HepG2 (cell line): Measurements from ENCODE around the gene GGACT. TPM values are rescaled to one million over a fixed set of nuclear protein-coding genes. Genes with fewer than 3 reads are reported as not detected.

ENCODE experiments used
- FOXO1 ChIP-seq: sonication (generic); formaldehyde crosslinking; IDR thresholded peaks from 2 replicates; pipeline ENCODE4 v1.4.0; 2020; ENCODE audit warnings: missing genetic modification reagents
- GTF3A ChIP-seq: sonication (generic); formaldehyde crosslinking; conservative IDR thresholded peaks from 2 replicates; pipeline ENCODE4 v1.4.0; 2020; ENCODE audit warnings: mild to moderate bottlenecking, missing genetic modification reagents
- HOXD1 ChIP-seq: sonication (generic); formaldehyde crosslinking; IDR thresholded peaks from 2 replicates; pipeline ENCODE4 v1.5.0; 2020; ENCODE audit warnings: missing genetic modification reagents
- KDM1A ChIP-seq: IDR thresholded peaks from 2 replicates; pipeline ENCODE4 v1.6.1; 2016; ENCODE audit warnings: missing compliant biosample characterization
- MATR3 ChIP-seq: sonication (generic); formaldehyde crosslinking; IDR thresholded peaks from 2 replicates; pipeline ENCODE4 v1.4.0; 2020; ENCODE audit warnings: missing genetic modification reagents
- NFKBIZ ChIP-seq: IDR thresholded peaks from 2 replicates; pipeline ENCODE4 v1.6.1; 2018; ENCODE audit warnings: missing genetic modification reagents, missing compliant biosample characterization
- SPEN ChIP-seq: sonication (generic); formaldehyde crosslinking; IDR thresholded peaks from 2 replicates; pipeline ENCODE4 v1.5.1; 2020; ENCODE audit warnings: low read depth, mild to moderate bottlenecking, missing genetic modification reagents
- SSRP1 ChIP-seq: IDR thresholded peaks from 2 replicates; pipeline ENCODE4 v1.6.1; 2016; ENCODE audit warnings: control low read depth
- ZFYVE20 ChIP-seq: sonication (generic); formaldehyde crosslinking; IDR thresholded peaks from 2 replicates; pipeline ENCODE4 v1.8.0; 2023; ENCODE audit warnings: low read depth, mild to moderate bottlenecking, moderate library complexity, missing genetic modification reagents, borderline replicate concordance
- ZIK1 ChIP-seq: sonication (generic); formaldehyde crosslinking; IDR thresholded peaks from 2 replicates; pipeline ENCODE4 v1.5.0; 2020; ENCODE audit warnings: mild to moderate bottlenecking, low read depth, missing genetic modification reagents, borderline replicate concordance
- ZMAT3 ChIP-seq: sonication (generic); formaldehyde crosslinking; conservative IDR thresholded peaks from 2 replicates; pipeline ENCODE4 v1.7.0; 2021; ENCODE audit warnings: missing genetic modification reagents
- ZNF552 ChIP-seq: sonication (generic); formaldehyde crosslinking; IDR thresholded peaks from 2 replicates; pipeline ENCODE4 v1.9.0; 2022; ENCODE audit warnings: missing genetic modification reagents, mild to moderate bottlenecking, borderline replicate concordance
- ZNF713 ChIP-seq: sonication (generic); formaldehyde crosslinking; IDR thresholded peaks from 2 replicates; pipeline ENCODE4 v1.4.0; 2020; ENCODE audit warnings: mild to moderate bottlenecking, missing genetic modification reagents
- ZNF839 ChIP-seq: sonication (generic); formaldehyde crosslinking; IDR thresholded peaks from 2 replicates; pipeline ENCODE4 v1.4.0; 2020; ENCODE audit warnings: missing genetic modification reagents, mild to moderate bottlenecking, borderline replicate concordance
- polyA plus RNA-seq, 8 experiments: library from polyadenylated mRNA; depleted of rRNA in 3 of 8; stranded (reverse) in 7 of 8; unstranded in 1 of 8; fragments of >200 nt; fragmentation: Illumina TruSeq in 4 of 8; extraction: Trizol in 4 of 8; gene quantifications; 2 replicates each; pipeline versions ENCODE4 v1.2.1 to v1.2.3, GENCODE V29; 2011 to 2016; ENCODE audit warnings: low read depth in 4 of 8, missing spikeins in 1 of 8, mixed read lengths in 1 of 8; ENCODE audit not compliant: insufficient read depth in 1 of 8
- total RNA-seq, 5 experiments: library from RNA; depleted of rRNA; stranded (reverse); fragments of >200 nt; fragmentation: Illumina TruSeq; extraction: Trizol; gene quantifications; 2 replicates each; pipeline ENCODE4 v1.2.3, GENCODE V29; 2016; ENCODE audit warnings: low read depth in 1 of 5
- TF ChIP-seq, protein P1 (sequence below): sonication (generic); formaldehyde crosslinking; IDR thresholded peaks from 2 replicates; pipeline ENCODE4 v1.5.0; 2020; ENCODE audit warnings: mild to moderate bottlenecking, missing genetic modification reagents
- TF ChIP-seq, protein P2 (sequence below): sonication (generic); formaldehyde crosslinking; IDR thresholded peaks from 2 replicates; pipeline ENCODE4 v1.9.0; 2022; ENCODE audit warnings: low read depth, missing genetic modification reagents
- TF ChIP-seq, protein P3 (sequence below): sonication (generic); formaldehyde crosslinking; IDR thresholded peaks from 2 replicates; pipeline ENCODE4 v1.4.0; 2020; ENCODE audit warnings: mild to moderate bottlenecking, missing genetic modification reagents
- TF ChIP-seq, protein P4 (sequence below): sonication (generic); formaldehyde crosslinking; IDR thresholded peaks from 2 replicates; pipeline ENCODE4 v1.8.0; 2022; ENCODE audit warnings: low read depth, missing genetic modification reagents
- TF ChIP-seq, protein P5 (sequence below): sonication (generic); formaldehyde crosslinking; conservative IDR thresholded peaks from 2 replicates; pipeline ENCODE4 v1.5.0; 2020; ENCODE audit warnings: missing genetic modification reagents

GGACT gene
- total and polyA plus RNA-seq, 2 of the 13 experiments (the other 11 are each of a cell fraction or from before 2014, with no cell fraction given) = 1.7 to 1.9 TPM

DNA sequence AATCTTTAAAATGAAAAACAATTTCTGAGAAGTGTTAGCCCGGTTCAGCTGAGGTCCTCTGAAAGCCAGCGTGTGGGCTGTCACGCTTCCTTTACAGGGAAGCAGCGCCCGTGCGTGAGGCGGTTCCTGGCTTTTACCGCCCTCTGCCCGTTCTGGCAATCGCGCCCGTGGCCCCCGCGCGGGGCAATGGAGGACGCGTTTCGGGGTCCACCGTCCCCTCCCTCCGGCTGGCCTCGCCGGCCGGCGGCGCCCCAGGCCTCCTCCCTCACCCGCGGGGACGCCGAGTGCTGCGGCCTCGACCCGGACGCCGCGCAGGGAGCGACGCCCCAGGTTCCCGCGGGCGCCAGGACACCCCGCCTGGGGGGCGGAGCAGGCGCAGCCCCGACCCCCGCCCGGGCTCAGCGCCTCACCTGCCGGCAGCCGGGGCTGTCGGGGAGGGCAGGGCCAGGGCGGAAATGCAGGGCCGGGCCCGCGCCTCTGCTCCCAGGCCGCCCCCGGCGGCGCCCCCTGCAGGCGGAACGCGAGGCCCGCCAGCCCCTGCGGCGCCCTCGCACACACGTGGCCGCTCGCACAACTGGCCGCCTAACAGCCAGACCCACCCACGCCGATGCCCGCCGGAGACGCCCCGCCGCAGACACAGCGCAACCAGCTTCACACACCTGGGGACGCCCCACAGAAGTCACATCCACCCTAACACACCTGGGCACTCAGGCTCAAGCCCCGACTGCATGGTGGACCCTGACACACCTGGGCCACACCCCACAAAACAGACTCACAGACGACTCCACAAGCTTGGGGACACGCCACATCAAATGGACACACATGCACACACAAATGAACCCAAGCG lies at the start of gene GGACT (continued):
- TF ChIP-seq, protein P1, sequence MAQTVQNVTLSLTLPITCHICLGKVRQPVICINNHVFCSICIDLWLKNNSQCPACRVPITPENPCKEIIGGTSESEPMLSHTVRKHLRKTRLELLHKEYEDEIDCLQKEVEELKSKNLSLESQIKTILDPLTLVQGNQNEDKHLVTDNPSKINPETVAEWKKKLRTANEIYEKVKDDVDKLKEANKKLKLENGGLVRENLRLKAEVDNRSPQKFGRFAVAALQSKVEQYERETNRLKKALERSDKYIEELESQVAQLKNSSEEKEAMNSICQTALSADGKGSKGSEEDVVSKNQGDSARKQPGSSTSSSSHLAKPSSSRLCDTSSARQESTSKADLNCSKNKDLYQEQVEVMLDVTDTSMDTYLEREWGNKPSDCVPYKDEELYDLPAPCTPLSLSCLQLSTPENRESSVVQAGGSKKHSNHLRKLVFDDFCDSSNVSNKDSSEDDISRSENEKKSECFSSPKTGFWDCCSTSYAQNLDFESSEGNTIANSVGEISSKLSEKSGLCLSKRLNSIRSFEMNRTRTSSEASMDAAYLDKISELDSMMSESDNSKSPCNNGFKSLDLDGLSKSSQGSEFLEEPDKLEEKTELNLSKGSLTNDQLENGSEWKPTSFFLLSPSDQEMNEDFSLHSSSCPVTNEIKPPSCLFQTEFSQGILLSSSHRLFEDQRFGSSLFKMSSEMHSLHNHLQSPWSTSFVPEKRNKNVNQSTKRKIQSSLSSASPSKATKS (CRISPR knock-in tag) = no peak; the same call in 1 of the 2 replicates
- TF ChIP-seq ZFYVE20 (CRISPR knock-in tag) (peak; percentile 85; the same call in 1 of the 2 replicates), SSRP1 (no peak), ZMAT3 (CRISPR knock-in tag) (0 out of 2 replicates have a peak, but pooled peaks have one; percentile 39), NFKBIZ (CRISPR knock-in tag) (no peak), GTF3A (CRISPR knock-in tag) (no peak), HOXD1 (CRISPR knock-in tag) (no peak; the same call in 1 of the 2 replicates), ZIK1 (CRISPR knock-in tag) (no peak), ZNF839 (no peak), SPEN (CRISPR knock-in tag) (peak; percentile 75), MATR3 (CRISPR knock-in tag) (no peak), KDM1A (CRISPR knock-in tag) (no peak), ZNF713 (CRISPR knock-in tag) (no peak), FOXO1 (no peak), ZNF552 (CRISPR knock-in tag) (no peak)
- TF ChIP-seq, protein P2, sequence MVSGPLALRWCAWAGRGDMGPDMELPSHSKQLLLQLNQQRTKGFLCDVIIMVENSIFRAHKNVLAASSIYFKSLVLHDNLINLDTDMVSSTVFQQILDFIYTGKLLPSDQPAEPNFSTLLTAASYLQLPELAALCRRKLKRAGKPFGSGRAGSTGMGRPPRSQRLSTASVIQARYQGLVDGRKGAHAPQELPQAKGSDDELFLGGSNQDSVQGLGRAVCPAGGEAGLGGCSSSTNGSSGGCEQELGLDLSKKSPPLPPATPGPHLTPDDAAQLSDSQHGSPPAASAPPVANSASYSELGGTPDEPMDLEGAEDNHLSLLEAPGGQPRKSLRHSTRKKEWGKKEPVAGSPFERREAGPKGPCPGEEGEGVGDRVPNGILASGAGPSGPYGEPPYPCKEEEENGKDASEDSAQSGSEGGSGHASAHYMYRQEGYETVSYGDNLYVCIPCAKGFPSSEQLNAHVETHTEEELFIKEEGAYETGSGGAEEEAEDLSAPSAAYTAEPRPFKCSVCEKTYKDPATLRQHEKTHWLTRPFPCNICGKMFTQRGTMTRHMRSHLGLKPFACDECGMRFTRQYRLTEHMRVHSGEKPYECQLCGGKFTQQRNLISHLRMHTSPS = no peak
- TF ChIP-seq, protein P3, sequence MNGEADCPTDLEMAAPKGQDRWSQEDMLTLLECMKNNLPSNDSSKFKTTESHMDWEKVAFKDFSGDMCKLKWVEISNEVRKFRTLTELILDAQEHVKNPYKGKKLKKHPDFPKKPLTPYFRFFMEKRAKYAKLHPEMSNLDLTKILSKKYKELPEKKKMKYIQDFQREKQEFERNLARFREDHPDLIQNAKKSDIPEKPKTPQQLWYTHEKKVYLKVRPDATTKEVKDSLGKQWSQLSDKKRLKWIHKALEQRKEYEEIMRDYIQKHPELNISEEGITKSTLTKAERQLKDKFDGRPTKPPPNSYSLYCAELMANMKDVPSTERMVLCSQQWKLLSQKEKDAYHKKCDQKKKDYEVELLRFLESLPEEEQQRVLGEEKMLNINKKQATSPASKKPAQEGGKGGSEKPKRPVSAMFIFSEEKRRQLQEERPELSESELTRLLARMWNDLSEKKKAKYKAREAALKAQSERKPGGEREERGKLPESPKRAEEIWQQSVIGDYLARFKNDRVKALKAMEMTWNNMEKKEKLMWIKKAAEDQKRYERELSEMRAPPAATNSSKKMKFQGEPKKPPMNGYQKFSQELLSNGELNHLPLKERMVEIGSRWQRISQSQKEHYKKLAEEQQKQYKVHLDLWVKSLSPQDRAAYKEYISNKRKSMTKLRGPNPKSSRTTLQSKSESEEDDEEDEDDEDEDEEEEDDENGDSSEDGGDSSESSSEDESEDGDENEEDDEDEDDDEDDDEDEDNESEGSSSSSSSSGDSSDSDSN (CRISPR knock-in tag) = peak; percentile 74
- TF ChIP-seq, protein P4, sequence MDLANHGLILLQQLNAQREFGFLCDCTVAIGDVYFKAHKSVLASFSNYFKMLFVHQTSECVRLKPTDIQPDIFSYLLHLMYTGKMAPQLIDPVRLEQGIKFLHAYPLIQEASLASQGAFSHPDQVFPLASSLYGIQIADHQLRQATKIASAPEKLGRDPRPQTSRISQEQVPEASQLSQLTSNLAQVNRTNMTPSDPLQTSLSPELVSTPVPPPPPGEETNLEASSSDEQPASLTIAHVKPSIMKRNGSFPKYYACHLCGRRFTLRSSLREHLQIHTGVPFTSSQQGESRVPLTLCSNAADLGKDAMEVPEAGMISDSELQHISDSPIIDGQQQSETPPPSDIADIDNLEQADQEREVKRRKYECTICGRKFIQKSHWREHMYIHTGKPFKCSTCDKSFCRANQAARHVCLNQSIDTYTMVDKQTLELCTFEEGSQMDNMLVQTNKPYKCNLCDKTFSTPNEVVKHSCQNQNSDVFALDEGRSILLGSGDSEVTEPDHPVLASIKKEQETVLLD (CRISPR knock-in tag) = peak; percentile 86
- TF ChIP-seq, protein P5, sequence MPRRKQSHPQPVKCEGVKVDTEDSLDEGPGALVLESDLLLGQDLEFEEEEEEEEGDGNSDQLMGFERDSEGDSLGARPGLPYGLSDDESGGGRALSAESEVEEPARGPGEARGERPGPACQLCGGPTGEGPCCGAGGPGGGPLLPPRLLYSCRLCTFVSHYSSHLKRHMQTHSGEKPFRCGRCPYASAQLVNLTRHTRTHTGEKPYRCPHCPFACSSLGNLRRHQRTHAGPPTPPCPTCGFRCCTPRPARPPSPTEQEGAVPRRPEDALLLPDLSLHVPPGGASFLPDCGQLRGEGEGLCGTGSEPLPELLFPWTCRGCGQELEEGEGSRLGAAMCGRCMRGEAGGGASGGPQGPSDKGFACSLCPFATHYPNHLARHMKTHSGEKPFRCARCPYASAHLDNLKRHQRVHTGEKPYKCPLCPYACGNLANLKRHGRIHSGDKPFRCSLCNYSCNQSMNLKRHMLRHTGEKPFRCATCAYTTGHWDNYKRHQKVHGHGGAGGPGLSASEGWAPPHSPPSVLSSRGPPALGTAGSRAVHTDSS (CRISPR knock-in tag) = no peak
